ENCODE measurements around the gene HUS1B.
"Not testable (repeated sequence)": the region's sequence is repeated elsewhere in the genome, so short reads cannot be mapped to it uniquely, and the experiment has no call there.

Gene HUS1B

DNA sequence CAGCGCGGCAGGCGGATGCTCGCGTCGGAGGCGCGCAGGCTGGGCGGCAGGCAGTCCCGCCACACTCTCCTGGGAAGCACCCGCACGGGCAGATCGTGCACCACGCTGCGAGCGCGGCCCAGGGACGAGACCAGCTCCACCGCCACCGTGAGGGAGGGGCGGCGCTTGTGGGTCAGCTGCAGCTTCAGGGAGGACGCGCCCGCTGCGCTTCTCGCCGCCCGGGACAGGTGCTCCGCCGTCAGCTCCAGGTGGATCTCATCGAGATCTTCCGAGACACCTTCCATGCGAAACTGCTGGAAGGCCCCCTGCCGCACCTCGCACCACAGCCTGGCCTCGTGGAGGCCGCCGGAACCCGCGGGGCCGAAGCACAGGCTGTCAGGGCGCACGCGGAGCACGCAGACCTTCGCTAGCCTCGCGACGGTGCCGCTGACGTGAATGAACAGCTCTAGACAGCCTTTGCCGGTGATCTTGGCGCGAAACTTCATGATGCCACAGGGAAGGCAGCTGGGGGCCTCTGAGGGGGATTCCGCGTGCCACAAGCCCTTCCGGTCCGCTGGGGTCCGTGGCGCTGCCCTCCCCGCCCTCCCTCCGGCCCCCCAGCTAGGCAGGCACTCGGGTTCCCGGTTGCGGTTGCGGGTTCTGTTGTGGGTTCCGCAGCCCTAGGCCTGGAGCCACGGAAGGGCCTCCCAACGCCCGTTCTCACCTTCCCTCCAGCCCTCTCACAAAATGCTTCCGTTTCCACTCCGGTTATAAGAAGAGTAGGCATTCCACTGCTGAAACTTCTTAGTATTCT is at the start of gene HUS1B:
Gene HUS1B, minus strand, starts transcription at position 641 of the 793 bp plus-strand sequence. Its CDS starts 156 bp downstream, at position 485.
- FAIRE-seq (no peak), DNase-seq (ENCODE audit: insufficient read length, low spot score) (no peak)

DNA sequence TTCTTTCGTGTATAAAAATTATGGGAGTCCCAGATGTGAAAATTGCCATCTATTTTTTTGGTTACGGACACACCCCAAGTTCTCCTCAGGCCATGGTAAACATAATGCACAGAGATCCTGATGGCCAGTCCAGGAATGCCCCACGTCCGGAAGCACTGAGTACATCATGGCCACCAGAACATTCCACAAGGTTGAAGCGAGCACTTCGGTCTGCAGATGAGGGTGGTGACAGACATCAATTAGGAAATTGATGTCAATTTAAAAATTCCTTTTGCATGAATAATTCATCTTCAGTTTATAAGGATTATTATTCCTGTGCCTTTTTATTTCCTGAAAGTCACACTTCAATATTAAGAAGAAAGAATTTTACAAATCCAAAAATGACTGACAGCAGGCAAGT is 49.2 kb upstream of the HUS1B start:
- DNase-seq (ENCODE audit: insufficient read length, low spot score) (peak; percentile 38), FAIRE-seq (no peak)

DNA sequence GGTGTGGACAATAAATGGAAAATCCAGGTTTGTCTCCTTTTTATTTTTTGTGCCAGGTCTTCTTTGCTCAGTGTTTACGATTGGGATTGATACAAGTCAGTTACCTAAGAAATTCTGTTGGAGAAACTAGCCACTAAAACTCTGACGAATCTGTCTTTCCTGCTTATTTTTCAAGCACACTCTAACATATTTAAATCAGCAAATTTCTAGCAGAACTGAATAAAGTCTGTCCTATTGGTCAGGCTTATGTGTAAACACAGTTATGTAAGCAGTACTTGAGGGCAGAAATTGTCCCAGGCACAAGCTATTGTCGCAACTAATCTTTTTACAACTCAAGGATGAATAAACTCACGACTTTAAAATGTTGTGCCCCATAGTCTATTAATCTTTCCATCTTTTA is 48.1 kb upstream of the HUS1B start:
- FAIRE-seq (no peak), DNase-seq (ENCODE audit: insufficient read length, low spot score) (no peak)

DNA sequence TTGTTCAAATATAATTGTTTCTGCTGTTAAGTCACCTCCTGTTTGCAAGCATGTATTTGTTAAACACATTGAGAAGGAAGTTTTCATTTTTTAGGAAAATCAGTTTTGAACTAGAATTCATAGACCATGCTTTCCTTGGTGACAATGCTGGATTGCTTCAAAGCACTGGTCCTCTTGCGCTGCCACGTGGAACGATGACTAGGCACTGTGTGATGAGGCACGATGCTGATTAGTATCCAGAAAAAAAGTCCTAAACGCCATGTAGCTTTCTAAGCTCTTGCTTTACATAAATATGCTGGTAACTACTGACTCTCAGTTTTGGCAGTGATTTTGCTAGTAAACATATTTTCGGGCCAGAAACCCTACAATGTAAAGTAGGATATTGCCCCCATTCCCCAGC is 47.1 kb upstream of the HUS1B start:
- no peak for DNase-seq (ENCODE audit: insufficient read length, low spot score)
- FAIRE-seq = no peak

DNA sequence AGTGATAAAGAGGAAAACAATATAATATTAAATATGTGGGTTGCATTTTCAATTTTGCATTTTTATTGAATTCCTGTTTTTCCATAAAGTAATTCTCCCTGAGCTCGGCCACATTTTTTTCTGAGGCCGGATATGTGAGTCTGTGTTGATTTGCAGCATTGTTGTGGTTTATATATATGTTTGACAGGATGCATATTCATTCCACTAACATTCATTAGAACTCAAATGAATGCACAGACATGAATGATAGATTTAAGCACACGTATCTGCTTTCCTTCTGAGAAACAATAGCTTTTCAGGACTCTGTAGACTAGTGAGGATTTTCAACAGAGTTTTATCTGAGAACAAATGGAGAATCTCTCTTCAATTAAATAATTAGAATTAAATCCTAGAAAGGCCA is 46.7 kb upstream of the HUS1B start:
- FAIRE-seq (no peak), DNase-seq (ENCODE audit: insufficient read length, low spot score) (no peak)

DNA sequence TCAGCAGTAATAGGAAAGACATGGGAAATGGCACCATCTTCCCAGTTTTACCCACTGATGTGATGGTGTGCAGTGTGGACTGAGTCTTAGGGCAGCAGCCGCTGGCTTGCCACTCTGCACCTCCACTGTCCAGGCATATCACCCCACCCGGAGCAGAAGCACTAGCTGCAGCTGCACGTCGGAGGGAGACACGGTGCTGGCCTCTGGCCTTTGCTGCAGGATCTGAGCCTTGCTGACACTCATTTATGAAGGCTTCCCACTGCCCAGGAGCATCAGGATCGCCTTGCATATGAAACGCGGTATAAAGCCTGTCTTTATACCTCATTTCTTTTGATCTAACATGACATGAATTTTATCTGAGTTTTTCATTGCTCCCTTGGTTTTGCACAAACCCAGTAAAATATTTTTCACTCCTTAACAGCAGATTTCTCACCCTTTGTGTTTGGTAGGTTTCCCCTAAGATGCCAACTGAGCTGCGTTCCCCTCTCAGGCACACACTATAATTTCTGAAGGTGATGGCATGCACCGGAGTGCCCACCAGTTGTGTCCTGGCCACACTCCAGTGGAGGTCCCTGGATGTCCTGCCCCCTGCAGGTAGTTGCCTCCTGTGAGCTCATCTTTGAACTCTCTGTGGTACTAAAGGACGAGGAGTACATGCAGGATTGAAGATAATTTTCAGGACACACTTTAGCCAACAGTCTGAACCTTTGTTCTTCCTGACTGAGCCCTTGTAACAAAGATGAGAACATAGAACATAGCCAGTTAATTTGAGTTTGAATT is 45.0 kb upstream of the HUS1B start:
- FAIRE-seq (no peak), DNase-seq (ENCODE audit: insufficient read length, low spot score) (no peak)

DNA sequence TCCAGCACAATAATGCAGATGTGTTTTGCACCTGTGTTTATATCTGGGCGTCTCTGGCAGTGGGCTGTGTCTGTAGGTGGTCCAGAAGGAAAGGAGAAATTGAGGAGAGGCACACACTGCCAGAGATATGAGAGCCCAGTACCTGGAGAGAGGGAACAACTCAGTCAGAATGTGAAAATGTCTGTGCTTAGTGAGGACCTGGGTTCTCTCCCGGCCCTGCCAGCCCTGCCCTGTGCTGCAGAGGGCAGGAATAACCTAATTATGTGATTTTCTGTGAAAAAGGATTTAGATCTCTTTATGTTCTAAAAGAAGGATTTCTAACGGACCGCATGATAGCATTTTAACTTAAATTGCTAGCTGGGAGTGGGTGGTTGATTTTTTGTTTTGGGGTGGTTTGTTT is 44.3 kb upstream of the HUS1B start:
- no peak for DNase-seq (ENCODE audit: insufficient read length, low spot score)
- no peak for FAIRE-seq

DNA sequence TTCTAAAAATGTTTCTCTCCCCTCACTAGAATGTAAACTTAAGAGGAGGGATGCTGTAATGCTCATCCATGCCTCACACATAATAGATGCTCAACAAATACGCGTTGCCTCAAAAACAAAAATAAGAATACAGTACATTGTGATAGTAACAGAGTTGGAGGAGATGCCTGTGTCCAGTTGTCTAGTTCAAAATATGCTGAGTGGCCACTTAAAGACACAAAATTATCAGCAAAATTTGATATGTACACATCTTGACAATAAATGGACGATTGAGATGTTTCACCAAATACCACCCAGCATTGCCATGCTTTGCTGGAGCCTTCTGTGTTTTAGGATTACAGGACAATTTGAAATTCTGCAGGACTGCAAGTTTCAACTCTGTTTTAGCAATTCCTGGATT is 43.6 kb upstream of the HUS1B start:
- no peak for DNase-seq (ENCODE audit: insufficient read length, low spot score)
- FAIRE-seq = no peak

DNA sequence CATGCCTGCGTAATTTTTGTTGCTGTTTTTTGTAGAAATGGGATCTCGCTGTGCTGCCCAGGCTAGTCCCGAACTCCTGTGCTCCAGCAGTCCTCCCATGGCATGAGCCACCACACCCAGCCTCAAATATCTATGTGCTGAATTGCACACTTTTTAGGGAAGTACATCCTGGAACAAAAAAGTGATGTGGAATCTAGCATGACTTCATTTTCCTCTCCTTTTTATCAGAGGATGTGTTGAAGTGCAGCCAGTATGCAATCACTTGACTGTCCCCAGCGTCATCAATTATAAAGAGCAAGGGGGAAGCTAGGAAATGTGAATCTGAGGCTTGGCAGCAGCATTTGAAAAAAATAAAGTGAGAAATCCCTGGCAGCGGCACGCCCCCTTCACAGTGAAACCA is 42.4 kb upstream of the HUS1B start:
- no peak for DNase-seq (ENCODE audit: insufficient read length, low spot score)
- no peak for FAIRE-seq

DNA sequence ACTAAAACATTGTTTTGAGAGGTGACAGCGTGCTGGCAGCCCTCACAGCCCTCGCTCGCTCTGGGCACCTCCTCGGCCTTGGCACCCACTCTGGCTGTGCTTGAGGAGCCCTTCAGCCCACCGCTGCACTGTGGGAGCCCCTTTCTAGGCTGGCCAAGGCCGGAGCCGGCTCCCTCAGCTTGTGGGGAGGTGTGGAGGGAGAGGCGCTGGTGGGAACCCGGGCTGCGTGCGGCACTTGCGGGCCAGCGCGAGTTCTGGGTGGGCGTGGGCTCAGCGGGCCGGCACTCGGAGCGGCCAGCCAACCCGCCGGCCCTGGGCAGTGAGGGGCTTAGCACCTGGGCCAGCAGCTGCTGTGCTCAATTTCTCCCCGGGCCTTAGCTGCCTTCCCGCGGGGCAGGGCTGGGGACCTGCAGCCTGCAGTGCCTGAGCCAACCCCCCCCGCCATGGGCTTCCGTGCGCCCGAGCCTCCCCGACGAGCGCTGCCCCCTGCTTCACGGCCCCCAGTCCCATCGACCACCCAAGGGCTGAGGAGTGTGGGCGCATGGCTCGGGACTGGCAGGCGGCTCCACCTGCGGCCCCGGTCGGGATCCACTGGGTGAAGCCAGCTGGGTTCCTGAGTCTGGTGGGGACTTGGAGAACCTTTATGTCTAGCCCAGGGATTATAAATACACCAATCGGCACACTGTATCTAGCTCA is 37.7 kb upstream of the HUS1B start:
- not testable (repeated sequence) for FAIRE-seq; DNase-seq (ENCODE audit: insufficient read length, low spot score)

DNA sequence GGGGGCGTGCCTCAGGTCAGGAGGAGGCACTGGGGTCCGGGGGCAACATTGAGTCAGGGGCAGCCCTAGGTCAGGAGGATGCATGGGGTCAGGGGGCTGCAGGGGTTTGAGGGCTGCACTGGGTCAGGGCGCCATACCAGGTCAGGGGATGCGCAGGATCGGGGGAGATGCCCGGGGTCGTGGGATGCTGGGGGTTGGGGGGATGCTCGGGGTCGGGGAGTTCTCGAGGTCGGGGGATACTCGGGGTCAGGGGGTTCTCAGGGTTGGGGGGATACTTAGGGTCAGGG is 36.8 kb upstream of the HUS1B start:
- DNase-seq (ENCODE audit: insufficient read length, low spot score) (no peak), FAIRE-seq (no peak)

DNA sequence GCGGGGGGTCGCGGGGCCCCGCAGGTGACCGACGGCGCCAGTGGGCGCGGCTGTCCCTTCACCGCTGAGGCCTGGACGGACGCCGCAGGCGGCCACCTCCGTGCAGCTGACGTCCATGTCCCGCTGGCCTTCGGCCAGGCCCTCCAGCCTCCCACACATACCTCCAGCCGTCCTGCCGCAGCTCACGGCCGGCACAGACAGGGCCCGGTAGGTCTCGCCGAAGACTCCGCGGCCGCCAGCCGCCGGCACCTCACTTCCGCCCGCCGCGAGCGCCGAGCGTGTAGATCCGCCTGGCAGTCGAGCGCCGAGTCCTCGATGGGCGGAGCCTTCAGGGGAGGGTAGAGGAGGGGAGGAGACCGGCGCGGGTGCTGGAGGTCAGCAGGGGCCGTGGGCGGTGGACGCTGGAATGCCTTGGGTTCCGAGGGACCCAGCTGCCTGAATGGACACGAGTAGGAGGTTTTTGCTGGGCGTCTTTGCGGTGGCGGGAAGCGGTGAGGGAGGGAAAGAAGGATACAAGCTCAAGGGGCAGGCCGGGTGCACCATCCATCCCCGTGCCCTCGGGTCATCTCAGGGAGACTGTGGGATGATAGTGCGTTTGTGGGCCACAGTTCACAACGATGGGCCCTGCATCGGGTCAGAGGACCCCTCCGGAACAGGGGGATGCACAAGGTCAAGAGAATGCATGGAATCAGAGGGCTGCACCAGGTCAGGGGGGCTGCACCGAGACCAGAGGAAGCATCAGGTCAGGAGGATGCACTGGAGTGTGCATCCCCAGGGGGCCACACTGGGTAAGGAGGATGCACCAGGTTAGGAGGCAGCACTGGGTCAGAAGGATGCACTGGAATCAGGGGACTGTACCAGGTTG is 36.2 kb upstream of the HUS1B start, which contains the start of gene EXOC2:
Gene EXOC2, minus strand, starts transcription at position 282 of the 865 bp plus-strand sequence. CDS start 55,321 bp downstream, outside the sequence.
- DNase-seq (ENCODE audit: insufficient read length, low spot score) (peak; percentile 75), FAIRE-seq (peak; percentile 60)

DNA sequence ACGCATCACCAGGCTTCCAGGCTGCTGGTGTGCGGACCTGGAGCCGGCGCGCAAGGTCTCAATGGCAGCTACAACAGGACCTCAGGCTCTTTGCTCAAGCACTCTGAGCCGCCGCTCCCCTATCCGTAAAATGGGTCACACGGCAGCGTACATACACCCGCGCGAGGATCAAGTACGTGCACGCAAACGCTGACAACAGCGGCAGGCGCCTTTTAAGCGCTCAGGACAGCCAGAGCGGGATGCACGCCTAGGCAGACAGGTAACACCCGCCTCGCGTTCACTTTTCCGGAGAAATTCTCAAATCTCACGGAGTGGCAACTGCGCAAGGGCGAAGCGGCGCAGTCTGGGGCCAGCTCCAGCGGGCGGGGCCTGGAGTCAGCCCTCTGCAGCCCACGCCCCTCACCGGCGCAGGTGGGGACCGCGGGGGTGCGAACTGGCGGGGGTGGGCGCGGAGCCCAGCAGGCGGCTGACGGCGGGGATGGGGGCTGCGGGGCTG is 35.5 kb upstream of the HUS1B start:
- DNase-seq (ENCODE audit: insufficient read length, low spot score) = peak; percentile 48
- peak; percentile 51 for FAIRE-seq

DNA sequence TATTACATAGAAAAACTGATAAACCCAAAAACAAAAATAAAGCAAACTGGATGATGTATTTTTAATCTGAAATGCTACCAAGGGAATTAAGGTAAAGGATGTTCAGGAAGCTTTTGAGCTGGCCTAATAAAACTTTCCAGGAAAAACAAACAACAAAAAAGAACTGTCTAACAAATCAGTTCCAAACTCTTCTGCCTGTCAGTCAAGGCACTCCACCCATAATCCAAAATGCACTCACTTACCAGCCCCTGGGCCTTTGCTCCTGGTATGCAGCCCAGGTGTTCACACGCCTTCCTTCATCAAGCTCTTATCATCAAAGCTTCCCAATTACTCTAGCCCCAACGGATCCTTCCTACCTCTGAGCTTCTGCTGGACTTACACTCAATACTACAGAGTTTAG is 32.3 kb upstream of the HUS1B start:
- DNase-seq (ENCODE audit: insufficient read length, low spot score) (no peak), FAIRE-seq (no peak)

DNA sequence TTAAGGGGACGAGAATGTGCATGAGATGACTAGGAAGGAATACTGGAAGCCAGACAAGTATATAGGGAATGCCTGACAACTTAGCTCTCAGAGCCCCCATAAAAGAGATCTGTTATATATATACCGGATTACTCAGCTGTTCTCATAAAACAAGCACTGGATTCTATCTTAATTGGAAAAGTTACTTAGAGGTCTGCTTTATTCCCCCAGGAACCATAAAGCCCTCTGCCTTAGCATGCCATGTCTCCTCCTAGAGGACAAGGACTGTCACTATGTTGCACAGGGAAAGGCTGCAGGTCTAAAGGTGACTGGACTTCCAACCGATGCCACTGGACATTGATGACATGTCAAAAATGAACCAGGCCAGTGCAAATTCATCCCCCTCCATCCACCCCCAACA is 29.6 kb upstream of the HUS1B start:
- FAIRE-seq (no peak), DNase-seq (ENCODE audit: insufficient read length, low spot score) (peak; percentile 33)

DNA sequence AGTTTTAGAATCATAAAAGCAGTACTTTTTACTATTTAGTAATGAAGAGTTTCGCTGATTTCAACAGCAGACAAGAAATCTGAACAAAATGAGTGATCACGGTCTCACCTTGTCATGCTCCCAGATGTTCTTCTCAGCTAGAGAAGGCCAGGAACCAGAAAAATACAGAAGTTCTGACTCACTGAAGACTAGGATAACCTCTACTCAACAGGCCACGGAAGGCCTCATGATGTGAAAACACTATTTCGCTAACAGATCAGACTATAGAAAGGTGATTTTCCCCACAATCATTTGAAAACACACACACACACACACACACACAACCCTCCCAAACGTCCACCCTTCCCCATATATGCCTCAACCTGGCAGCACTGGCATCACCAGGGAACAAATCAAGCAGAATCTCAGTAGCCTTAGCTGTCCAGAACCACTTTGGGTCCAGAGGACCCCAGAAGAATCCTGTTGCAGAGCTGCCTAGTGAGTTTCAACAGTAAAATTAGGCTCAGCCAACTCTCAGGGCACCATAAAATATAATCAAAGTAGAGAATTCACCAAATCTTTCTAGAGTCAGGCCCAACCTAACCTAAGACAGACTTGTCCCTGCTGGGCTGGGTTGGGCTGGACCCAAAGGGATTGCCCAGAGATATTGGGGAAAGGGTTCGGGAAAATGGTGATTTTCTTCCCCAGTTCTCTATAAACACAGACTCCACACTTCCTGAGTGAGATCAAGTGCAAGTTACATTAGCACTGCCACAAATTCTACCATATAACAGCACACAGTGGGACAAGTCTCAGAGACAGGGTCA is 28.1 kb upstream of the HUS1B start:
- FAIRE-seq = peak; percentile 36

DNA sequence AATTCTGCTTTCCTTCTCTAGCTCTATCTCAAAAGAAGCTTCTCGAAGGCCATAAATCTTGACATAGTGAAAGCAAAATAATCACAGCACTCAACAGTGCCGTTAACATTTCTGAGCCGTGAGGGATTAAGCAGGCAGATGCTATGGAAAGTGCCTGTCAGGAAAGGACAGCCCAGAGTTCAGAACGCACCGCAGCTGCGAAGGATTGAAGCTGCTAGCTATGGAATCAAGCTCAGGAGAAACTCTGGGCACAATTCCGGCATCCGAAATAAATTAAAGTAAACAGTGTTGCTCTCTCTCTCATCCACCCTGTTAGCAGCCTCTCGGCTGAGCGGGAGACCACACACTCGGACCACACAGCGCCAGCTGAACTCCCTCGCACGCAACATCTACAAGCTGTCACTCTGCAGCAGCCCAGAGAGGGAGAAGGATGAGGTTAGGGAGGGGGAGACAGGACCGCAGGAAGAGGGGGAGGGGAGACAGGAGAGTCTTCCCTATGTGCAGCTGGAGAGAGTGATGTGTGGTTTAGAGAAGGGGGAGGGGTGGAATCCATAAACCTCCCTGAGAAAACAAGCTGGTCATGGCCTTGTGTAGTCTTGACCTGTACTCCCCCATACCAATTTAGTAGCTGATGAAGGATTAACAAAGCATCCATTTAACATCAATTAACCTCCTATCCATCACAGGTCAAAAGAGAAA is 27.0 kb upstream of the HUS1B start:
- FAIRE-seq (peak; percentile 89), DNase-seq (ENCODE audit: insufficient read length, low spot score) (peak; percentile 91)

More for the DNA sequence above, 28.1 kb upstream of the HUS1B start:
- DNase-seq (ENCODE audit: insufficient read length, low spot score) = peak; percentile 33

DNA sequence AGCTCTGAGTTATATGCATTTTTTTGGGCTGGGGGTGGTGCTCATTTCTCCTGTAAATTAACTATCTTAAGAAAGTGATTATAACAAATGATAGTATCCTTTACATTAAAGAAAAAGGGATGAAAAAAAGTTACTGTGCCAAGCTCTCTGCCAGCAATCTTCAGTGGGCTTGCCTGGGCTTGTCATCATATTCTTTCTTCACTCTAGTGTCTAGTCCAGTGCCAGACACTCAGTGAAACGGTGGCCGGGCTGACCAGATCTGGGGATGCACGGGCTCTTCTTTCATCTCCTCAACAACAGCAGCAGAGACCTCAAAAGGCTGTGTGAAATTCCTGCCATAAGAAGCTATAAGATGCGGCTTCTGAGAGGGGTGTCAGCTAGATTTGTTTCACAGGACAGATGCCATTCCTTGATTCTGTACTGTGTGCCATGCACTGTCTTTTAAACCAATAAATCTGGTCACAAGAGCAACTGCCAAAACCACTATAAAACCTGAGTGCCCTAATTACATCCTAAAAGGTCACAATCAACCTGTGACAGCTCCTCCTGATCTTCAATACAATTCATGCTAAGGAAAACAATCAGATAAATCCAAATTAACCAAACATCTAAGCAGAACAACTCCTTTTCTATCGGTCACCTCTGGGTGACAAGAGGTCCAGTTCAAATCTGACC is 23.9 kb upstream of the HUS1B start:
- DNase-seq (ENCODE audit: insufficient read length, low spot score) (no peak), FAIRE-seq (no peak)

All from HTR-8/SVneo (cell line).